PC-9 (cell line): Measurements from ENCODE around the gene HOXB6. TPM values are rescaled to one million over a fixed set of nuclear protein-coding genes. Genes with fewer than 3 reads are reported as not detected.
A peak's percentile ranks its signal among the peaks of the same experiment; 100 is the strongest.

Experiments used
- Bru-seq: library from RNA; stranded (reverse); fragments of 400-500 nt; gene quantifications from one replicate; lab custom pipeline; 2021; lab: Mats Ljungman, UMichigan
- BruChase-seq, 2 experiments: library from RNA; stranded (reverse); fragments of 400-500 nt; gene quantifications; one replicate each; lab custom pipeline; 2021; lab: Mats Ljungman, UMichigan
- BruUV-seq: library from RNA; stranded (reverse); fragments of 400-500 nt; replicated peaks from 2 replicates; lab custom pipeline; 2021; lab: Mats Ljungman, UMichigan
- CTCF ChIA-PET: fragments of 300-600 bp; sonication (Branson Sonifier 250); formaldehyde crosslinking; loops from one replicate; lab custom pipeline; 2022; ENCODE audit warnings: antibody characterized with exemption; lab: Charles Lee
- POLR2A ChIA-PET: fragments of 300-600 bp; sonication (Branson Sonifier 250); formaldehyde crosslinking; loops from one replicate; lab custom pipeline; 2022; ENCODE audit warnings: antibody characterized with exemption; ENCODE audit not compliant: unreplicated experiment; lab: Charles Lee
- DNase-seq, 2 experiments: peaks; one replicate each; pipeline versions ENCODE4 v3.0.0 to v3.0.0-alpha.2; 2015 to 2022; ENCODE audit warnings: mixed read lengths in 1 of 2
- H2AFZ ChIP-seq: fragments of 200-600 bp; sonication (generic); 2 replicates; pipeline ENCODE4 v1.8.1; 2017; ENCODE audit warnings: antibody characterized with exemption
- H3F3A ChIP-seq: fragments of 200-600 bp; sonication (generic); 2 replicates; pipeline ENCODE4 v1.8.1; 2017; ENCODE audit warnings: antibody characterized with exemption, mild to moderate bottlenecking, low read depth; ENCODE audit not compliant: insufficient read depth
- H3K27ac ChIP-seq: fragments of 200-600 bp; sonication (generic); 2 replicates; pipeline ENCODE4 v1.6.1; 2016; ENCODE audit warnings: mixed run types
- H3K27me3 ChIP-seq: fragments of 200-600 bp; sonication (generic); 2 replicates; pipeline ENCODE4 v1.6.1; 2016; ENCODE audit warnings: low read depth, mixed run types; ENCODE audit not compliant: insufficient read depth
- H3K36me3 ChIP-seq: fragments of 200-600 bp; sonication (generic); 2 replicates; pipeline ENCODE4 v1.6.1; 2016; ENCODE audit warnings: low read depth, mixed run types
- H3K4me1 ChIP-seq: fragments of 200-600 bp; sonication (generic); replicated peaks from 2 replicates; pipeline ENCODE4 v1.6.1; 2016; ENCODE audit warnings: mixed run types; ENCODE audit not compliant: insufficient read depth
- H3K4me2 ChIP-seq: fragments of 200-600 bp; sonication (generic); 2 replicates; pipeline ENCODE4 v1.6.1; 2017; ENCODE audit warnings: mixed run types
- H3K4me3 ChIP-seq: fragments of 200-600 bp; sonication (generic); 2 replicates; pipeline ENCODE4 v1.6.1; 2016; ENCODE audit warnings: mixed run types
- H3K79me2 ChIP-seq: fragments of 200-600 bp; sonication (generic); 2 replicates; pipeline ENCODE4 v1.6.1; 2017; ENCODE audit warnings: low read depth, mixed run types
- H3K9me2 ChIP-seq: fragments of 200-600 bp; sonication (generic); 2 replicates; pipeline ENCODE4 v1.8.1; 2017; ENCODE audit warnings: mild to moderate bottlenecking; ENCODE audit not compliant: insufficient read depth
- H3K9me3 ChIP-seq: fragments of 200-600 bp; sonication (generic); 2 replicates; pipeline ENCODE4 v1.8.1; 2016; ENCODE audit warnings: low read depth; ENCODE audit not compliant: insufficient read depth
- H4K20me1 ChIP-seq: fragments of 200-600 bp; sonication (generic); 2 replicates; pipeline ENCODE4 v1.8.1; 2017; ENCODE audit not compliant: insufficient read depth
- EZH2 ChIP-seq: fragments of 200-600 bp; sonication (generic); IDR thresholded peaks from 2 replicates; pipeline ENCODE4 v1.8.0; 2017; ENCODE audit warnings: antibody characterized with exemption, low read depth
- intact Hi-C: fragments of 100-400 bp; cut with micrococcal nuclease; formaldehyde crosslinking; loops from one replicate; pipeline ENCODE4 v1.10.0; 2022; ENCODE audit not compliant: unreplicated experiment
- long read RNA-seq: library from polyadenylated mRNA; stranded (forward); transcript quantifications from one replicate; pipeline ENCODE4 v2.0.0, GENCODE V29; 2022
- total RNA-seq: library from RNA; stranded (reverse); gene quantifications from 2 replicates; pipeline ENCODE4 v1.2.3, GENCODE V29; 2021
- TF ChIP-seq, protein P1 (sequence below): fragments of 200-600 bp; sonication (generic); conservative IDR thresholded peaks from 2 replicates; pipeline ENCODE4 v1.6.1; 2017; ENCODE audit warnings: mixed run types, antibody characterized with exemption, mild to moderate bottlenecking, moderate library complexity

The HOXB6 gene
- total RNA-seq (27.9 and 30.7 TPM in 2 replicates), Bru-seq, nascent RNA (percentile 76 among the genes with signal in this experiment), BruChase-seq, experiment 1, labeled RNA remaining after a 2-hour chase (percentile 93 among the genes with signal in this experiment), BruChase-seq, experiment 2, labeled RNA remaining after a 6-hour chase (percentile 85 among the genes with signal in this experiment)
- long read RNA-seq, partial matches to known transcripts, result 0 of 1 reads
- long read RNA-seq, other reads (novel, unspliced or antisense), result 1 of 1 reads

GRCh38 chr17:48604770-48605329 lies at the start of gene HOXB6:
HOXB6 (minus strand) TSS chr17:48604986; CDS start chr17:48598150, 6,836 bp downstream.
- BruUV-seq, result no TSS peak
- no peak for TF ChIP-seq EZH2
- TF ChIP-seq, protein P1, sequence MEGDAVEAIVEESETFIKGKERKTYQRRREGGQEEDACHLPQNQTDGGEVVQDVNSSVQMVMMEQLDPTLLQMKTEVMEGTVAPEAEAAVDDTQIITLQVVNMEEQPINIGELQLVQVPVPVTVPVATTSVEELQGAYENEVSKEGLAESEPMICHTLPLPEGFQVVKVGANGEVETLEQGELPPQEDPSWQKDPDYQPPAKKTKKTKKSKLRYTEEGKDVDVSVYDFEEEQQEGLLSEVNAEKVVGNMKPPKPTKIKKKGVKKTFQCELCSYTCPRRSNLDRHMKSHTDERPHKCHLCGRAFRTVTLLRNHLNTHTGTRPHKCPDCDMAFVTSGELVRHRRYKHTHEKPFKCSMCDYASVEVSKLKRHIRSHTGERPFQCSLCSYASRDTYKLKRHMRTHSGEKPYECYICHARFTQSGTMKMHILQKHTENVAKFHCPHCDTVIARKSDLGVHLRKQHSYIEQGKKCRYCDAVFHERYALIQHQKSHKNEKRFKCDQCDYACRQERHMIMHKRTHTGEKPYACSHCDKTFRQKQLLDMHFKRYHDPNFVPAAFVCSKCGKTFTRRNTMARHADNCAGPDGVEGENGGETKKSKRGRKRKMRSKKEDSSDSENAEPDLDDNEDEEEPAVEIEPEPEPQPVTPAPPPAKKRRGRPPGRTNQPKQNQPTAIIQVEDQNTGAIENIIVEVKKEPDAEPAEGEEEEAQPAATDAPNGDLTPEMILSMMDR, result no peak
- no peaks in the 10 kb centered on the region for H3K9me3 ChIP-seq
- peak within 1 kb of the TSS; percentile 74 for H3K4me3 ChIP-seq
- H2AFZ ChIP-seq, result peak within 1 kb of the TSS; percentile 80
- peaks cover 33% of the 10 kb centered on the region for H3K4me1 ChIP-seq
- ChIA-PET CTCF (interaction anchor here (0.7 kb wide), 2 partner anchors 8 to 303 kb away, joined by 3 to 12 read pairs; no protein-coding TSS in a partner anchor), POLR2A (no interaction called here)
- intact Hi-C loops, result no loop called here
- H3K9me2 ChIP-seq, result no peaks in the 10 kb centered on the region
- no peaks in the 10 kb centered on the region for H3K27me3 ChIP-seq
- peaks cover 63% of the 10 kb centered on the region for H3K79me2 ChIP-seq
- peaks cover 27% of the 10 kb centered on the region for H4K20me1 ChIP-seq
- no peaks in the 10 kb centered on the region for H3K36me3 ChIP-seq
- DNase-seq, result peak; percentile 60 to 72
- peaks cover 22% of the 10 kb centered on the region for H3F3A ChIP-seq
- H3K4me2 ChIP-seq, result peak within 1 kb of the TSS; percentile 93
- H3K27ac ChIP-seq, result peak within 1 kb of the TSS; percentile 63

- DNase-seq, result no peak
- TF ChIP-seq, protein P1, result no peak
- TF ChIP-seq EZH2, result no peak
- Histone ChIP-seq H2AFZ (no peak overlapping the region), H3K4me2 (no peak overlapping the region), H3K4me3 (no peak overlapping the region), H3K4me1 (no peaks in the 10 kb centered on the region), H3K27ac (no peak overlapping the region), H3K79me2 (no peaks in the 10 kb centered on the region), H3K9me3 (no peaks in the 10 kb centered on the region), H3F3A (no peaks in the 10 kb centered on the region), H4K20me1 (no peaks in the 10 kb centered on the region), H3K27me3 (peaks cover 38% of the 10 kb centered on the region), H3K36me3 (no peaks in the 10 kb centered on the region), H3K9me2 (no peaks in the 10 kb centered on the region)
- BruUV-seq, result no TSS peak
- POLR2A ChIA-PET, result interaction anchor here (0.6 kb wide), 2 partner anchors 390 to 711 kb away, joined by 4 to 6 read pairs; no protein-coding TSS in a partner anchor
- intact Hi-C loops, result no loop called here
- CTCF ChIA-PET, result no interaction called here
Observed at GRCh38 chr17:48649741-48650140, 45.0 kb upstream of the HOXB6 start.

GRCh38 chr17:48647963-48648245 lies 43.1 kb upstream of the HOXB6 start:
- H3K79me2 ChIP-seq, result no peaks in the 10 kb centered on the region
- POLR2A ChIA-PET, result no interaction called here
- no peak overlapping the region for H3K4me3 ChIP-seq
- no peaks in the 10 kb centered on the region for H3K9me2 ChIP-seq
- H3K36me3 ChIP-seq, result no peaks in the 10 kb centered on the region
- TF ChIP-seq, protein P1, result no peak
- no peak for TF ChIP-seq EZH2
- no peaks in the 10 kb centered on the region for H3F3A ChIP-seq
- no peaks in the 10 kb centered on the region for H3K9me3 ChIP-seq
- BruUV-seq, result no TSS peak
- CTCF ChIA-PET, result interaction anchor here (0.6 to 1.1 kb wide), 2 partner anchors 12 to 83 kb away, joined by 3 to 8 read pairs; no protein-coding TSS in a partner anchor
- peaks cover 52% of the 10 kb centered on the region for H3K27me3 ChIP-seq
- no peaks in the 10 kb centered on the region for H4K20me1 ChIP-seq
- no peak overlapping the region for H2AFZ ChIP-seq
- H3K27ac ChIP-seq, result no peak overlapping the region
- intact Hi-C loops, result no loop called here
- H3K4me1 ChIP-seq, result no peaks in the 10 kb centered on the region
- DNase-seq, result no peak
- H3K4me2 ChIP-seq, result peak overlapping the region; percentile 41; the same call in 1 of the 2 replicates
